CD4-positive, alpha-beta T cell treated with Interleukin-1 beta for 1 hour (primary cell): ENCODE measurements around the gene ZMYND8.
"Not testable (repeated sequence)": the region's sequence is repeated elsewhere in the genome, so short reads cannot be mapped to it uniquely, and the experiment has no call there.

Experiments
- DNase-seq, 2 donors: peaks; one replicate each; pipeline ENCODE4 v3.0.0-alpha.2; 2020 to 2022

The ZMYND8 gene

DNA sequence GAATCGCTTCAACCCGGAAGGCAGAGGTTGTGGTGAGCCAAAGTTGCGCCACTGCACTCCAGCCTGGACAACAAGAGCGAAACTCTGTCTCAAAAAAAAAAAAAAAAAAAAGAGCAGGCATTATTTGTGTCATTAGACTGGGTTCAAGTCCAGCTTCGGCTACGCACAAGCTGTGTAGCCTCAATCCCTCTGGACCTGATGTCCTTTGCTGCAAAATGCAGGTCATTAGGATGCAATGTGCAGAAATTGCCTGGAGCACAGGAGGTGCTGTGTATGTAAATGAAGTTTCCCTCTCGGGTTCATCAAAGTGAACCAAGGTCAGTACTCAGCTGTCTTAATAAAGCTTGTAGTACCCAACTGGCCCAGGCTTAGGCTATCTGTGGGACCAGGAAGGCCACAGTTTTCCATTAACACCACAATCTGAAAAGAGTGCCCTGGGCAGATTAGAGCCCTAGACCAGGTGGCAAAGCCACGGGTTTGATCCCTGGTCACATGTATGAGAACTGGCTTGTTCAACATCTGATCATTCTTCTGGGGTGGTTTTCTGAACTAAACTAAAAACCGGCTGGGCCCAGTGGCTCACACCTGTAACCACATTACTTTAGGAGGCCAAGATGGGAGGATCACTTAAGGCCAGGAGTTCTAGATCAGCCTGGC, 155.3 kb downstream of the ZMYND8 start:
- DNase-seq = no peak

DNA sequence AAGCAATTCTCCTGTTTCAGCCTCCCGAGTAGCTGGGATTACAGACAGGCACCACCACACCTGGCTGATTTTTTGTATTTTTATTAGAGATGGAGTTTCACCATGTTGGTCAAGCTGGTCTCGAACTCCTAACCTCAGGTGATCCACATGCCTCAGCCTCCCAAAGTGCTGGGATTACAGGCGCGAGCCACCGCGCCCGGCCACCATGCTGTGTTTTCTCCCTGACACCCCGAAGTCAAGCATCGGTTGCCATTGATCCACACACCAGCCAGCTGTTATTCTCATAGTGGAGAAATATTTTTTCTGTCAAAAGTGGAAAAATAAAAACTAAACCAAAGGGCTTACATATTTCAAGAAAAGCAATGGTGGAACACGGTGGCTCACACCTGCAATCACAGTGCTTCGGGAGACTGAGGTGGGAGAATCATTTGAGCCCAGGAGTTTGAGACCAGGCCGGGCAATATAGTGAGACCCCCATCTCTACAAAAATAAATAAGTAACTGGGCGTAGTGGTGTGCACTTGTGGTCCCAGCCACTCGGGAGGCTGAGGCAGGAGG, 157.4 kb downstream of the ZMYND8 start:
- no peak for DNase-seq

DNA sequence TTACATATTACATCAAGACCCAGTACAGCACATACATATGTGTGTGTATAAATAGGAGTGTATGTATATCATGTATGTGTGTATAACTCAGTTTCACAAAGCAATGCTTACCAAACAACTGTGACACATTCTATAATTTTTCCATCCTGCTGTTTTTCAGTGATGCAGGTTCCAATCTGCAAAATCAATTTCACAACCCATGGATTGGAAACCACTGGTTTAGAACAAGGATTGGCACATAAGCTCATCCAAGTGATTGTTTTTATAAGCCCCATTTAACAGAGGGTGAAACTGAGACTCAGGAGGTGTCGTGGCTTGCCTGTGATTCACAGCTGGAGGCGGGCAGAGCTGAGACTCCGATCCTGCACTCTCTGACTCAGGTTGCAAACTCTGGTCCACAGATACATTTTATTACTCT, 158.2 kb downstream of the ZMYND8 start:
- DNase-seq = no peak

DNA sequence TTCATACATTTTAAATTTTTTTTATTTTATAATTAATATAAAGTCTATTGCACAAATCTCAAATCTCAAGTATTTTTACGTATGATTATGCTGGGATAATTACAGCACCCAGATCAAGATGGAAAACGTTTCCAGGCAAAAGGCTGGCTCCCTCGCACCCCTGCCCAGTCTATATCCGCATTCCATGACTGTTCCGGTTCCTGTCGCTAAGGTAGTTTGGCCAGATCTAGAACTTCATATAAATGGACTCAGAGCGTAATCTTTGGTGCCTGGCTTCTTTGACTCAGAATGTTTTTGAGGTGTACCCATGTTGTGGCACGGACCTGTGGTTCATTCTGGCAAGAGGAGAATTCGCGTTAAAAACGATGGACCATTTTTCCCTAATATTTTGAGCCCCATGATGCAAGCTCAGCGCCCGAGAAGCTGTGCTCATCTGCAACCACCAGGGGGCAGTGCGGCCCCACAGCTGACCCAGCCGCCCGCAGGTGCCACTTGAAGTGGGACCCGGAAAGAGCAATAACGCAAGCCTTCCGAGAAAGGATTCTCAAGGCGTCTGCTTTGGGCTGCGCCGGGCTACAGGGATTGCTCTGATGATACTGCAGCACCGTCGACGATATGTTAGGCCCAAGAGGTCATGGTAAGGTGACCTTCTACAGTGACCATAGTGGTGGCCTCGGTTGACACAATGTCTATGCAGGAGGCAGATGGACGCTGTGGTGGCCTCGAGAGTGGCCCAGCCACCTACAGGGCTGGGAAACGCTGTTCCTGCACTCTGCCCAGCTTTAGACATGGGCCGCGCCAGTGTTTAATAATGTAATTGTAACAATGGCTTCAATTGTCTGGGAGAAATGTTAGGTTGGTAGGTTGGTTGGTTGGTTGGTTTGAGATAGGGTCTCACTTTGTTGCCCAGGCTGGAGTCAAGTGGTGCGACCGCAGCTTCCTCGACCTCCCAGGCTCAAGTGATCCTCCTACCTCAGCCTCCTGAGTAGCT, 160.1 kb downstream of the ZMYND8 start:
- peak; percentile 61 to 66 for DNase-seq

DNA sequence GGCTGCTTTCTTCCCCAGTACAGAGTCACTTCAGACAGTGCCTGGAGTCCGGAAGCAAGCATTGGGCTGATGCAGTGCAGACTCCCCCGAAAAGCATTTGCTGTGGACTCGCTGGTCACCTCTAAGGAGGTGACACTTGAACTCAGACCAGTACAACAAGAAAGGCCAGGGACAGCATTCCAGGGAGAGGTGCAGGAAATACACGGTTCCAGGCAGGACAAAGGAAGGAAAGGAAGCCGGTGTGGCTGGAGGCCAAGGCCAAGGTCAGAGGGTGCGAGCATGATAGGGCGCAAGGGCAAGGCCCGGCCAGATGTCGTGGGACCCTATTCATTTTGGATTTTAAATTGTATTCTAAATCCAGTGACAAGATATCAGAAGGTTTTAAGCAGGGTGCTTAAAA, 160.9 kb downstream of the ZMYND8 start:
- DNase-seq = no peak

DNA sequence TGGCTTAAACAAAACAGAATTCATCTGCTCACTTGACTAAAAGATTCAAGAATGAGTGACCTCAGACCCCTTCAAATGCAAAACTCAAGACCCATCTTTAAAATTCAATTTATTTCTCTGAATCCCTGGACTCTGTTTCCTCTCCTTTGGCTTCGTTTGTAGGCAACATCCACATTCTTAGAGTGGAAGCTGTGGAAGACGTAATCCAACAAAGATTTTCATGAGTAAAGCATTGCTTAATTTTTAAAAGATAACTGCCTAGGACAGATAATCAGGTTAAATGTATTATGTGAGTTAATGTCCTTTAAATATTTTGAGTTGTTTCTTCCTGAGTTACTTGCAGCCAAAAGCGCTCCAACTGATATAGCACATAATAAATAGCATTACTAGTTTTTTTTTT, 164.5 kb downstream of the ZMYND8 start:
- no peak for DNase-seq

DNA sequence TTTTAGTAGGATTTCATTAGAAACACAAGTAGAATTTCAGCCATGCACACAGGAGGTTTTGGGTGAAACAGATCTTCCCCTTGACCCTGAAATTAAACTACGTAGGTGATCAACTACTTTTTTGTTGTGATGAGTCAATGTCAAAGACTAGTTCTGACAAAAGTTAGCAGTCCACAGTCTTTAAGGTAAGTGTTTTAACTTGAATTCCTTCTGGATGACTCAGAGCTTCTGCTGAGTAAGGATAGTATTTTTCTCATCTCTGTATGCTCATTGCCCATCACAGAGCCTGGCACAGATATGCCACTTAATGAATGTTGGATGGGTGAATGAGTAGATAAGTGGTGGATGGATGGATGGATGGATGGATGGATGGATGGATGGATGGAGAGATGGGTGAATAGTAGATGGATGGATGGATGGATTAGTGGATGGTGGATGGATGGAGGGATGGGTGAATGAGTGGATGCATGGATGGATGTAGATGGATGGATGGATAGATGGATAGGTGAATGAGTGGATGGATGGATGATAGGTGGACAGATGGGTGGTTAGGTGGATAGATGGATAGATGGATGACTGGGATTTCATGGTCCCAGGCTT, 165.3 kb downstream of the ZMYND8 start:
- DNase-seq = no peak

DNA sequence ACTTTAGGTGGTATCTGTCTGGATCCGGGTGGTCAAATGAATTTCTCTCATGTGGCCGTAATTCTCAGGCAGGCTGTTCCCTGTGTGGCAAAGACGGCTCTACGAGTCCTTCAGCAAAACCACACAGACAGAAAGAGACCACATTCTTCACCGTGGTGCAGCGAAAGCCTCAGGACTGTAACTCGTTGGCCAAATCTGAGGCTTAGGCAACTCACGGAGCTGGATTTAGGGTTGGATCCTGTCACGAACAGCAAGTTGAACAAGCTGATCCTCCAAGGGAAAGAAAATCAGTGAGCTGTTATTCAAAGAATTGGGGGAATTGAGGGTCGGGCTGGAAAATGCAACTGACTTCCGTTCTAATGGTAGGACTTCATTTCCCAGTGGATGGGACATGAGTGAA, 167.4 kb downstream of the ZMYND8 start:
- no peak for DNase-seq

DNA sequence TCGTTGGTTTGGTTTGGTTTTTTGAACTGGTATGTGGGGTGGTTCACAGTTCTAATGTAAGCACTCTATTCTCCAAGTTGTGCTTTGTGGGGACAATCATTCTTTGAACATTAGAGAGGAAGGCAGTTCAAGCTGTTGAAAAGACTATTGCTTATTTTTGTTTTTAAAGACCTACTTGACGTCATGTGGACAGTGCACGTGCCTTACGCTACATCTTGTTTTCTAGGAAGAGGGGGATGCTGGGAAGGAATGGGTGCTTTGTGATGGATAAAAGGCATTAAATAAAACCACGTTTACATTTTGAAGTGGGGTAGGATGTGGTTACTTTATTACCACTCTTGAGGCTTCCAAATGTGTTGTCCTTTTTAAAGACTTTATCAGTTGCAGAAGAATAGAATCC, 168.0 kb downstream of the ZMYND8 start:
- DNase-seq = no peak

DNA sequence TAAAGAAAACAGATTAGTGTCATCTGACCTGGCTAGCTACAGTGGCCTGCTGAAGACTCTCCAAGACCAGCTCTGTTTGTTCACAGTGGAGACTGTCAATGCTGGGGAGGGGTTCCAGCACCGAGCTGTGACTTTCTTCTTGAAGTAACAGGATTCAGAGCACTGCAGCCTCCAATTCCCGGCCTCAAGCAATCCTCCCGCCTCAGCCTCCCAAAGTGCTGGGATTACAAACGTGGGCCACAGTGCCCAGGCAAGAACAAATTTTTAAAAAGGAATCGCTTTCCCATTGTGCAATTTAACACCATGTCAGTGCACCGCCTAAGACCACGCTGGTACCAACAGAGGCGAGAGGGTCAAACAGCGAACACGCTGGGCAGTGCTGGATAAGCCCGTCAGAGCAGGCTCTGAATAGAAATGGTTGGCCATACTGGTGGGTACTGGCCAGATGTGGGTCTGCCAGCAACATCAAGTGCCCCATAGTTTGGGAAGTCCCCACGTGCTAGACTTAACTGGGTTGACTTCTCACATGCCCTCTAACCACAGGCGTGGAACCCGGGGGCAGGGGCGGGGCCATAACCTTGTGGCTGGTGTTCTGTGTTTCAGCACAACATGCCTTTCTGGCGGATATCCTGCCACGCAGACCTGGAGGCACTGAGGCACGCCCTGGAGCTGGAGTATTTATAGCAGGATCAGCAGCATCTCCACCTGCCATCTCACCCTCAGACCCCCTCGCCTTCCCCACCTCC, 168.9 kb downstream of the ZMYND8 start:
- DNase-seq = peak in 1 of 2 donors; percentile 17

DNA sequence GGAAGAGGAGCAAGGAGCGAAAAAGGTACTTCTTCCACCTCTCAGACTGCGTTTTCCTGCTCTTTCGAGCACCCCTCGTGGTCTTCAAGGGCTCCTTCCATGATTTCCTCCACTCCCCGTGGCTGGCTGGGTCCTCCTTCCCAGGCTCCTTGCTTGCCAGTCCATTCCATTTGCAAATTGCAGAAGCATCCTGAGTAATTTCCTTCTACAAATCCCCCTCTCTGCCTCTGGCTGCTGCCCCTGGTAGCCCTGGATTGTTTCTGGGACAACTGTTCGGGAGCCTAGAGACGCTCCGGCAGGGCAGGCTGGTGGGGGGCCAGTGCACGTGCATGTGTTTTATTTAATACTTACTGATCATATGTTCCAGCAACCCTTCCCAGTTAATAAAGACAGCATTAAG, 173.1 kb downstream of the ZMYND8 start:
- no peak for DNase-seq

DNA sequence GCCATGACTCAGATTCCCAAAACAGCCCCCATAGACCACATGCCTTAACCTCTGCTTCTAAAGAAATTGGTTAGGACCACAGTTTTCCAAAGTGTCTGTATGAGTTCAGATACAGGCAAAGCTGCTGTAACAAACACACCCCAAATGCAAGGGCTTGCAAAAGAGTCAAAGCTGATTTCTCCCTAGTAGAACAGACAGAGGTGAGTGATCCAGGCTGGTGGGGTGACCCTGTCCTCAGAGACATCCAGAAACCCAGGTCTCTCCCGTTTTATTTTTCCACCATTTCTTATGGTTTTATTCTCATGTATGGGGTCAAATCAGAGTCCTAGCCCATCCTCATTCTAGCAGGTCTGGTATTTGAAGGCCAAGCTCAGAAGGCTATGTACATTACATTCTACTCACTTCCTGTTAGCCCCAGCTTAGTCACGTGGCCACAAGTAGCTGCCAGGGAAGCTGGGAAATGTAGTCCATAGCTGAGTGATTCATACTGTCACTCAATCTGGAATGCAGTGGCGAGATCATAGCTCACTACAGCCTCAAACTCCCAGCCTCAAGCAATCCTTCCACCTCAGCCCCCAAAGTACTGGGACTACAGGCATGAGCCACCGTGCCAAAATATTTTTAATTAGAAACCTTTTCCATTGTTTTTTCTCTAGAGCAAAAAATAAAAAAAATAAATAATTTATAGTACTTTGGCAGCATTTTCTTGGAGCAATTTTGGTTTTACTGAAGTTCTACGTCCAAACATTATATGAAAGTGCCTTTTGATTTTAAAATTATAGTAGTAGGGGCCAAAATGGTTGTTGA, 175.2 kb downstream of the ZMYND8 start:
- peak; percentile 7 to 36 for DNase-seq

DNA sequence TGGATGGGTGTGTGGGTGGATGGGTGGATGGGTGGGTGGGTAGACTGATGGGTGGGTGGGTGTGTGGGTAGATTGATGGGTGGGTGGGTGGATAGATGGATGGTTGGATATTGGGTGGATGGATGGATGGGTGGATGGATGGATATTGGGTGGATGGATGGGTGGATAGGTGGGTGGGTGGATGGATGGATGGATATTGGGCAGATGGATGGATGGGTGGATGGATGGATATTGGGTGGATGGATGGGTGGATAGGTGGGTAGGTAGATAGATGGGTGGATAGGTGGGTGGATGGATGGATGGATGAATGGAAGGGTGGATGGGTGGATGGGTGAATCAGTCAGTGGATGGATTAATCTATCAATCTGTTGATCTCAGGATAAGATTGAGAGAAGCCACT, 177.2 kb downstream of the ZMYND8 start:
- DNase-seq = no peak

DNA sequence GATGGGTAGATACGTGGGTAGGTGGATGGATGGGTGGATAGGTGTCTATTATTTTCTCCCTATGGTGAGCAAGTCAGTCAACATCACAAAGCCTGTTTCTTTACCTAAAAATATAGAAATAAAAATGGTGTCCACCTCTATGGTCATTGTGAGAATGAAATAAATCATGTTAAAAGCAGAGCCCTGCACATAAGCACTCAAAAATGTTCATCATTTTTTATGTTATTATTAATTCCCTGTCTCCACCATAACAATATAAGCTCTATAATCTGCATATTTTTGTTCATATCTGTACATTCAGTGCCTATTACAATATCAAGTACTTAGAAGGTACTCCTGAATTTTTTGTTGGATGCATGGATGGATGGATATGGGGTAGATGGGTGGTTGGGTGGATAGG, 177.6 kb downstream of the ZMYND8 start:
- DNase-seq = no peak

DNA sequence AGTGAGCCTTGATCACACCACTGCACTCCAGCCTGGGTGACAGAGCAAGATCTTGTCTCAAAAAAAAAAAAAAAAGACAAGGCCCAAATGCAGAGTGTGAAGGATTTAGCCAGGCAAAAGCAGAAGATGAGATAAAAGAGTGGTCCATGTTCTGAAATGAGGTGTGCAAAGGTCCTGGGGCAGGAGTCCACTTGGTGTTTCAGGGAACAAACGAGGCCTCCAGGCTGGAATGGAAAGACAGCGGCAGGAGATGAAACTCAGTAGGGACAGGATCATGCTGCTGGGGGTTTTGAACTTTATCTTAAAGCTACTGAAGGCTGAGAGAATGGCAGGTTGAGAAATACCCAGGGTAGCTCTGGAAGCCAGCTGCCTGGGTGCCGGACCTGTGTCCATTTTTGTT, 178.2 kb downstream of the ZMYND8 start:
- DNase-seq = no peak

DNA sequence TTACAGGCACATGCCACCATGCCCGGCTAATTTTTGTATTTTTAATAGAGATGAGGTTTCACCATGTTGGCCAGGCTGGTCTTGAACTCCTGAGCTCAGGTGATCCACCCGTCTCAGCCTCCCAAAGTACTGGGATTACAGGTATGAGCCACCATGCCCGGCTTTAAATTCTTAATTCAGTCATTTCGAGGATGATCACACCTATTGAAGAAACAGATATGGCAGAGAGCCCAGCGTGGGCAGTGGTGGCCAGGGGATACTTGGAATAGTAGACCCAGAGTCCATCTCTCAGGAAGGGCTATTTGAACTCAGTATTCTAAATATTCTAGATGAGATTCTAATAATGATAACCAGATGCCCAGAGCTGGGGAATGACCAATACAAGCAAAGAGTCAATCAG, 180.3 kb downstream of the ZMYND8 start:
- DNase-seq = not testable (repeated sequence)

DNA sequence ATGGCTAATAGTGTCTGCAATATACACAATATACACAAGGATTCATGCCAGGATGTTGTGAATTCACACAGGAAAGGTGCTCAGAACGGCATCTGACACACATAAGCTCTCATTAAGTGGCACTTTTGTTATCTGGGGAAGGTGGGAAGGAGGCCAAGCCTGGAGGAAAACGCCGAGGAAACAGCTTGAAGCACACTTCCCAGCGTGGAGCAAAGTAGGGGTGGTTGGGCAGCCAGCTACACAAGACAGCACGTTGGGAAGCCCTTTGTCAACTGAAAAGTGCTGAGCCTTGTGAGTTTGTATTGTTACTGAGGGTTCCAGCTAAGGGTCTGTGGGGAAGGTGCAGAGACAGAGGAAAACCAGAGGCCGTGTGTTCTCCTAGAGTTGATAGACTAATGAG, 181.0 kb downstream of the ZMYND8 start:
- DNase-seq = no peak

DNA sequence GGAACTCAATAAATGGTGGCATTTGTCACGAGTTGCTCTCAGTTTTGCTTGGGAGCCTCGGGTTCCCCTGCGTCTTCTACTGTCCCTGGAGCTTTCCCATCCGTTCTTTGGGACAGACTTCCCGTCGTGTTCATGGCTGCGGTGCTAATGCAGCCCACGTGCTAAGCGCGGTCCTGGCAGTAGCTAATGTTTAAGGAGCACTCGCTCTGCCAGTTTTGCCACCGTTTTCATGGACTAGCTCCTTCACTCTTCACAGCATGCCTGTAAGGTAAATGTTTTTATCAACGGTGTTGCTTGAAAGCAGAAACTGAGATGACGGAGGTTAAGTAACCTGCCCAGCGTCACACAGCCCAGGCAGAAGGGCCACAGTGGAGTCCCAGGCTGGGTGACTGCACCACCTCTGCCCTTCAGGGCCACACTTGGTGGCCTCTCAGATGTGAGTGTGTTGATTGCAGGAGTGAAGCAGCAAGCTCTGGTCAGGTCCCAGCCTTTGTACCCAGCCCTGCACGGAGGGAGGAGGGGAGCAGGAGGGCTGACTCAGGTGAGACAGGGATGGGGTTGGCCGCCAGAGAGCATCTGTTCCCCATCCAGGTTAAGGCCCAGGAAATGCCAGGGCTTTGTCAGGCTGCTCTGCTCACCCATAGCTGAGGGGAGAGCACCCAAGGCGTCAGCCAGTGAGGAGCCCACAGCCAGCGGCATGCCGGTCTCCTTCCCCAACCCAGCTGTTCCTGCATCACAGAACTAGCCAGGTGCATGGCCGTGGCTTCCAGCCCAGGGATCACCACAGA, 181.8 kb downstream of the ZMYND8 start:
- no peak for DNase-seq

DNA sequence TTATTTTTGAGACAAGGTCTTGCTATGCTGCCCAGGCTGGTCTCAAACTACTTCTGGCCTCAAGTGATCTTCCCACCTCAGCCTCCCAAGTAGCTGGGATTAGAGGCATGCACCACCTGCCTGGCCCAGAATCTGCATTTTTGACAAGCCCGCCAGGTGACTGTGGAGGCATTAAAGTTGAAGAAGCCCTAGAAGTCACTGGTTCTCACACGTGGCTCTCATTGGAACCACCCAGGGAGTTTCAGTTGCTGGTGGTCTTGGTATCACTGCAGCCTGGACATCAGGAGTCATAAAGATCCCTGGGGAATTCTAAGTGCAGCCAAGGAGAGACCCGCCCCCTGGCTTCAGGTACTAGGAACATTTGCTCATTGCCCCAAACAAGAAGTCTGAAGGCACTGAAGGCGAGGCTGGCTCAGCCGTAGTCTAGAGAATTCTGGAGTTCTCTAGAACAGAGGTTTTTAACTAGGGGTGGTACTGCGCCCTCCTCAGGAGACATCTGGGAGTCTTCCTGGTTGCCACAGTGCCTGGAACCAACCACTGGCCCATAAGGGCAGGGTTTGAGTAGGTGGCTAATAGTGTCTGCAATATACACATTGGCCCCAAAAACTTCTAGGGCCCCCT, 182.8 kb downstream of the ZMYND8 start:
- no peak for DNase-seq

DNA sequence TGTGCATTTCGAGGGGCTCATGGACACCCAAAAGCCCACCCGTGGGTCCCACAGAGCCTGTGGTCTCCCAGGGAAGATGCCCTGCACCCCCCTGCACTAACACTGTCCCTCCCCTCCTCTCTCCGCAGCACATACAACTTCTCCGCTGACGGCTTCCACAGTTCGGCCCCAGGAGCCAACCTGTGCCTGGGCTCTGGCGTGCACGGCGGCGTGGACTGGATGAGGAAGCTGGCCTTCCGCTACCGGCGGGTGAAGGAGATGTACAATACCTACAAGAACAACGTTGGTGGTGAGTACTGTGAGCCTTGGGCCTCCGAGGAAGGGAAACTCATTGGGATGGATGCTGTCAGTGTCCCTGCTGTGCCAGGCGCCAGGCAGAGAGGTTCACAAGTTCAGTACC, 183.9 kb downstream of the ZMYND8 start:
- DNase-seq = no peak

DNA sequence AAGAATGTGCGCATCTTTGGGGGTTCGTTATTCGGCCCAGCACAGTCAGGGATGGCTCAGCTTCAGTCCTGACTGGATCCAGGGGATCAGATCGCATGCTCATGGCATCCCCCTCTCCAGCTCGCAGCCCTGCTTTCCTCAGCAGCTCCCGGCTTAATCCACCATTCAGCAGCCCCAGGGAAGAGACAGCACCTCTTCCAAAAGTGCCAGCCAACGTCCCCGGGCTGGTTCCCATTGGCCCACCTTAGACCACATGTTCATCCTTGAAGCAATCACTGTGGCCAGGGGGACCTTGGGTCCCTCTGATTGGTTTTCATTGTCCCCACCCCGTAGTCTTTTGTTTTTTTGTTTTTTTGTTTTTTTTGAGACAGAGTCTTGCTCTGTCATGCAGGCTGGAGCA, 188.7 kb downstream of the ZMYND8 start:
- no peak for DNase-seq
